BJ (cell line): ENCODE measurements around the gene GPHA2. TPM values are rescaled to one million over a fixed set of nuclear protein-coding genes. Genes with fewer than 3 reads are reported as not detected.

ENCODE experiments used
- CTCF ChIA-PET: fragments of 350-600 bp; formaldehyde crosslinking; extraction: SDS; loops from one replicate; lab custom pipeline; 2021; ENCODE audit warnings: antibody characterized with exemption, inconsistent platforms; lab: Yijun Ruan, JAX
- POLR2A ChIA-PET: fragments of 300-600 bp; sonication (Branson Sonifier 250); formaldehyde crosslinking; extraction: SDS; loops from one replicate; lab custom pipeline; 2021; ENCODE audit warnings: antibody characterized with exemption; lab: Charles Lee
- DNase-seq: peaks from one replicate; pipeline ENCODE4 v3.0.0-alpha.2; 2011; ENCODE audit warnings: low read depth
- H3K27me3 ChIP-seq: 2 replicates; pipeline ENCODE4 v1.6.0; 2011; ENCODE audit warnings: low read length; ENCODE audit not compliant: control insufficient read depth, insufficient read depth
- H3K36me3 ChIP-seq: 2 replicates; pipeline ENCODE4 v1.5.1; 2011; ENCODE audit warnings: low read length; ENCODE audit not compliant: control insufficient read depth, insufficient read depth
- H3K4me3 ChIP-seq: 2 replicates; pipeline ENCODE4 v1.5.1; 2011; ENCODE audit warnings: low read depth, mild to moderate bottlenecking, control low read depth, low read length
- polyA plus RNA-seq: library from polyadenylated mRNA; depleted of rRNA; stranded (reverse); fragments of >200 nt; gene quantifications from 2 replicates; pipeline ENCODE4 v1.2.3, GENCODE V29; 2011
- TF ChIP-seq, protein P1 (sequence below): IDR thresholded peaks from 2 replicates; pipeline ENCODE4 v1.5.1; 2011; ENCODE audit warnings: low read depth, mild to moderate bottlenecking, control low read depth, inconsistent platforms, low read length, moderate library complexity; ENCODE audit not compliant: insufficient read depth

Gene GPHA2
- polyA plus RNA-seq, 1 experiment = not detected

- CTCF ChIA-PET = no interaction called here
- Histone ChIP-seq H3K36me3 (no peaks in the 10 kb centered on the region), H3K4me3 (no peak overlapping the region), H3K27me3 (no peaks in the 10 kb centered on the region; the same call in 1 of the 2 replicates)
- no peak for DNase-seq
- TF ChIP-seq, protein P1, sequence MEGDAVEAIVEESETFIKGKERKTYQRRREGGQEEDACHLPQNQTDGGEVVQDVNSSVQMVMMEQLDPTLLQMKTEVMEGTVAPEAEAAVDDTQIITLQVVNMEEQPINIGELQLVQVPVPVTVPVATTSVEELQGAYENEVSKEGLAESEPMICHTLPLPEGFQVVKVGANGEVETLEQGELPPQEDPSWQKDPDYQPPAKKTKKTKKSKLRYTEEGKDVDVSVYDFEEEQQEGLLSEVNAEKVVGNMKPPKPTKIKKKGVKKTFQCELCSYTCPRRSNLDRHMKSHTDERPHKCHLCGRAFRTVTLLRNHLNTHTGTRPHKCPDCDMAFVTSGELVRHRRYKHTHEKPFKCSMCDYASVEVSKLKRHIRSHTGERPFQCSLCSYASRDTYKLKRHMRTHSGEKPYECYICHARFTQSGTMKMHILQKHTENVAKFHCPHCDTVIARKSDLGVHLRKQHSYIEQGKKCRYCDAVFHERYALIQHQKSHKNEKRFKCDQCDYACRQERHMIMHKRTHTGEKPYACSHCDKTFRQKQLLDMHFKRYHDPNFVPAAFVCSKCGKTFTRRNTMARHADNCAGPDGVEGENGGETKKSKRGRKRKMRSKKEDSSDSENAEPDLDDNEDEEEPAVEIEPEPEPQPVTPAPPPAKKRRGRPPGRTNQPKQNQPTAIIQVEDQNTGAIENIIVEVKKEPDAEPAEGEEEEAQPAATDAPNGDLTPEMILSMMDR = no peak
- POLR2A ChIA-PET = no interaction called here
Observed at GRCh38 chr11:64959498-64959897, 23.8 kb upstream of the GPHA2 start.

DNA sequence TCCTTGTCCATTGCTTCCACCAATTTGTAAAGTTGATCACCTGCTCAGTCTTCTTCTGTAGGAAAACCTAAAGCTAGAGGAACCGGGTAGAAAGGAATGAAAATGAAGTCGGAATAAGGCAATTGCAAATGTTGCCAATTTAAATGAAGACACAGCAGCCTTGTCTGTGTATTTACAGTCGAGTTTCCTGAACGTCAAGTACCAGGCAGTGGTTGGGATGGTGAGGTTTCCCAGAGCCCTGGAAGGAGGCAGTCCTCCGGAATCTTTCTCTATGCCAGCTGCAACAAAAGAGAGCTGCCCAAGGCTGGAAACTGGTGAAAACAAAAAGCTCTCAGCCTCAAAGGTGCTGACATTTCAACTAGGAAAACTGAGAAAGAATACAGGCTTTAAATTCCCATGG lies 18.5 kb upstream of the GPHA2 start:
- POLR2A ChIA-PET = no interaction called here
- no peaks in the 10 kb centered on the region for H3K36me3 ChIP-seq
- TF ChIP-seq, protein P1 = no peak
- CTCF ChIA-PET = interaction anchor here (1.0 kb wide), 1 partner anchor 60 kb away, joined by 3 read pairs; no protein-coding TSS in a partner anchor
- no peak overlapping the region for H3K4me3 ChIP-seq
- peaks cover 3% of the 10 kb centered on the region; the same call in 1 of the 2 replicates for H3K27me3 ChIP-seq
- DNase-seq = no peak

DNA sequence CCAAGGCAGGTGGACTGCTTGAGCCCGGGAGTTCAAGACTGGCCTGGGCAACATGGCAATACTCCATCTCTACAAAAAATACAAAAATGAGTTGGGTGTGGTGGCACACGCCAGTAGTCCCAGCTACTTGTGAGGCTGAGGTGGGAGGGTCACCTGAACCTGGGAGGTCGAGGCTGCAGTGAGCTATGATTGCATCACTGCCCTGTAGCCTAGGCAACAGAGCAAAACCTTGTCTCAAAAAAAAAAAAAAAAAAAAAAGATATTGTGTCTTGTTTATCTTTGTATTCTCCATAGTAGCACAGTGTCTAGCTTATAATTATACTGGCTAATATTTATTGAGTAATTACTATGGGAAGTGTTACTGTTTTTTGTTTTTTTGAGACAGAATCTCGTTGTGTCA lies 15.8 kb upstream of the GPHA2 start:
- ChIA-PET CTCF (no interaction called here), POLR2A (no interaction called here)
- no peak overlapping the region for H3K4me3 ChIP-seq
- H3K36me3 ChIP-seq = no peaks in the 10 kb centered on the region
- H3K27me3 ChIP-seq = peaks cover 7% of the 10 kb centered on the region
- TF ChIP-seq, protein P1 = no peak
- DNase-seq = no peak

DNA sequence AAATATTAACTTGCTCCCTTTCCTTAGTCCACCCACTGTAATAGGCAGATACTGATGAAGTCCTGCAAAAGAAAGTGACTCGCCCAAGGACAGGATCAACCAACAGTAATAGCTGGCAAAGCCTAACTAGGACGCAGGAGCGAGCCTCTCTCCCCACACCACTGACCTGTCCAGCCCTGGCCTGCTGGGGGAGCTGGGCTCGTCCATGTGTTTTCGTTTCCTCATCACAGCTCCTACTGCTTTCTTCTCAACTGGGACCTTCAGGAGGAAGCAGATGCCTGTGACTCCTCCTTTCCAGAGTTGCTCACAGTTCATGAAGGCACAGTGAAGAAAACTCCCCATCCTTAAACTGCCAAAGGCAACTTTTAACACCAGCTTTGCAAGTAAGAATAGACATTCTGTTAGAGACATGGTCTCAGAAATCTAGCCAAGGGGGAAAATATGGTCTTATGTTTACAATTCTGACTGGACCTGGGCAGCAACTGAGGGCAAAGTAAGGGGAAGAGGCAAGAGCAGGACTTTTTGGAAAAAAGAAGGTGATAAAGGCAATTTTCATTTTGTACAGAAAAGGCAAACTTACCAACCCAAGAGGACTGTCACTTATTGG lies 11.6 kb upstream of the GPHA2 start:
- H3K27me3 ChIP-seq = peaks cover 9% of the 10 kb centered on the region
- ChIA-PET CTCF (interaction anchor here (1.0 to 1.7 kb wide), 2 partner anchors 10 to 13 kb away, joined by 3 to 4 read pairs; no protein-coding TSS in a partner anchor), POLR2A (no interaction called here)
- H3K36me3 ChIP-seq = no peaks in the 10 kb centered on the region
- no peak overlapping the region for H3K4me3 ChIP-seq
- no peak for DNase-seq
- TF ChIP-seq, protein P1 = peak; percentile 12; the same call in 1 of the 2 replicates

DNA sequence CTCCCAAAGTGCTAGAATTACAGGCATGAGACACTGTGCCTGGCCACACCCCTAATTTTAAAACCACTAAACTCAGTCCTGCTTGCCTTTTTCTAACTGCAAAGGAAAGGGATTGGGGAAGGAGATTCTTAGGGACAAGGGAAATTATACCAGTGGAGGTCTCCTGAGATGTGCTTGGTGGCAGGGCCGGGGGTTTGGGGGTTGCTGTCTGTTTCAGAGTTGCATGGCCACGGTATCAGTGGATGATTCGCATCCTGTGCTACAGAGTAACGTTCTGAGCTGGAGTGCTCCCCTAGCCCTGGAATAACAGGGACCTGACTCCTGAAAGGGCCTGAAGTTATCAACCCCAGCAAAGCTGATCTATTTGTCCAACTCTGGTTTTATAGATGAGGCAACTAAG lies 846 bp upstream of the GPHA2 start:
- H3K27me3 ChIP-seq = peaks cover 6% of the 10 kb centered on the region; the same call in 1 of the 2 replicates
- H3K36me3 ChIP-seq = peaks cover 22% of the 10 kb centered on the region
- ChIA-PET POLR2A (no interaction called here), CTCF (interaction anchor here (1.8 kb wide), 1 partner anchor 78 kb away, joined by 9 read pairs; the partner anchor contains the start of gene ARL2)
- DNase-seq = no peak
- TF ChIP-seq, protein P1 = no peak
- H3K4me3 ChIP-seq = no peak overlapping the region
